Glomerular visceral epithelial cell (primary cell): ENCODE data around the gene BTBD1.

ENCODE experiments used
- DNase-seq: peaks from one replicate; pipeline ENCODE4 v3.0.0-alpha.2; 2016; ENCODE audit errors: extremely low spot score

Gene BTBD1

DNA sequence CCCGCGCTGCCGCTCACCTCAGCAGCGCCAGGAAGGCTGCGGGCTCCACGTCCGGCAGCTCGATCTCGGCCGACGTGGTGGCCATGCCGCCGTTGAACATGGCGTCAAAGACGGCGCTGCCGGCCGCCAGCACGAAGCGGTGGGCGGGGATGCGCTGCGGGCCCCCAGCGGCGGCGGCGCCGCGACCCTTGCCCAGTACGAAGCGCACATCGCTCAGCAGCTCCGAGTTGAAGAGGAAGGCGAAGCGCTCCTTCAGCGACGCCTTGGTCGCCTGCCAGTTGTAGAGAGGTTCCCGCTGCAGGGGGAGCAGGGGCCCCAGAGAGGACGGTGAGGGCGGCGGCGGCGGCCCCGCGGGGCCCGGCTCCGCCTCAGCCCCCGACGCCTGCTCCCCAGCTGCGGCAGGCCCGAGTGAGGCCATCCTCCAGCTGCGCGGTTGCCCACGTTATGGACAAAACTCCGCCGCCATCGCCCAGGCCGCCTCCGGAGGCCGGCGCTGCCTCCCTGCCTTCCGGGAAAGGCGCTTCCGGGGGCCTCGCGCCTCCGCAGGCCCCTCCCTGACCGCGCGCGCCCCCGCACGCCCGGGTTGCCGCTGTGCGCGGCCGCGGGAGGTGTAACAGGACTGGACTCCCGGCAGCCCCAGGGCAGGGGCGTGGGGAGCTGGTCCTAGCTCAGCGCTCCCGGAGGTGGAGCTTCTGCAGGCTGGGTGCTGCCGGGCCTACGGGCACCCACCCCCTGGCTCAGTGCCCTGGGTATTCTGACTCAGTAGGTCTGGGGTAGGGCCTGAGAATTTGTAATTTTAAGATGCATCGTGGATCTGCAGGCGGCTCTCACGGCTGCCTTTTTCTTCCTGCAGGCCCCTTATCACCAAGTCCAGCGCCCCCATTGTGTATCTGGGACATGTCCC lies at the start of gene BTBD1:
BTBD1 (minus strand) TSS at position 519 of the 904 bp plus-strand sequence; CDS start at position 418, 101 bp downstream.
- DNase-seq, result peak; percentile 96

DNA sequence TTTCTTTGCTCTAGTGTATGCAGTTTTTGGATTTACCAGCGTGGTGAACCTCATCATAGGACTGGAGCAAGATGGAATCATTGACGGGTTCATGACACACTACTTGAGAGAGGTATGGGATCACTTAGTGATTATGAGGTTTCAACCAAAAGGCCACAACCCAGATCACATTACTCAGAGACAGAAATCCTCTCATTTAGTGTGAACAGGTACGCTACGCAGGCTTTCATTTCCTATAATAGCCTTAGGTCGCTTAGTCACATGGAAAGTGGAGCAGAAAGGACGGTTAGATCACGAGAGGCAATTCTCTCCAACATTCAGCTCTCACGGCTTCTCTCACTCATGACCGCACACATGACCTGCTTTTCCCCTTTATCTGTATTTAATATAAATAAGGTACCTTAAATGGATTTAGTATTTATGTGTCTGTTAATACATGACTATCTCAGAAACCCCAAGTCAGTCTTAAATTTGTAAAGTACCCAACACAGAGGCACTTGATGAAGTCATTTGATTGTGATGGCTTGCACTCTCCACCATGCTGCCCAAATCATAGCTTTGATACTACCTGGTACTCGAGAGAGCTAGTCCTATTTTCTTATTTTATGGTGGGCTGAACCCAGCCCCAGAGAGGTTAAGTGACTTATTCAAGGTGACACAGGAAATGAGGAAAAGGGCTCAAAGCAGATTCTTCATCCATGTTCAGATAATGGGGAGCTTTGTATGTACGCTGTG lies 48.9 kb upstream of the BTBD1 start:
- DNase-seq, result no peak

DNA sequence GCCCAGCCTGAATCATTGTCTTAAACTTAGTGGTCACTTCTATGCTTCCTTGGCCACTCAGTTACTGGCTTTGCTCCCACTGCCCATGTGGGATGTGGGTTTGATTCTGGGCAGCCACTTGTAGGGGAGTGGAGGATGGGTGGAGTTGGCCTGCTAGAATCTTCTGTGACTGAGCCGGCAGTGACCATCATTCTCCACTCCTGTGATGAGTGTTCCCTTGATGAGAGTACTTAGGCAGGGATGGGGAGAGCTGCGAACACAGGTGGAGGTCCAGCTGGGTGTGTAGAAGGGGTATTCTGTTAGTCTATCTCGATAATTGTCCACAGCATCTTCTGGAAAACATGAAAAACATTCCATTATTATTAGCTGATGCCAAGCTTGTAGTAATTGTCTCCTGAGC lies 48.4 kb upstream of the BTBD1 start:
- no peak for DNase-seq

DNA sequence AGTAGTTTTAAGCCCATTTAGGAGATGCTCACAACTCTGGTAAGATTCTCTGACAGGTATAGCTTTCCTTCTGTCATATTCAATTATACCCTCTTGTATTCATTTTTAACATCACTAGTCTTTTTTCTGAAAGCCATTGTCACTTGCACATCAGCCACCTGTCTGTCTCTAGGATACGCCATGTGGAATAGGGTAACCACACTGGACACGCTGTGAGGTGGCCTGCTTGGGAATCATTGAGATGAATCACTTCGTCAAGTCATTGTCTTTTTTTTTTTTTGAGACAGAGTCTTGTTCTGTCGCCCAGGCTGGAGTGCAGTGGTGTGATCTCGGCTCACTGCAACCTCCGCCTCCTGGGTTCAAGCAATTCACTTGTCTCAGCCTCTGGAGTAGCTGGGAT lies 47.8 kb upstream of the BTBD1 start:
- DNase-seq, result no peak

DNA sequence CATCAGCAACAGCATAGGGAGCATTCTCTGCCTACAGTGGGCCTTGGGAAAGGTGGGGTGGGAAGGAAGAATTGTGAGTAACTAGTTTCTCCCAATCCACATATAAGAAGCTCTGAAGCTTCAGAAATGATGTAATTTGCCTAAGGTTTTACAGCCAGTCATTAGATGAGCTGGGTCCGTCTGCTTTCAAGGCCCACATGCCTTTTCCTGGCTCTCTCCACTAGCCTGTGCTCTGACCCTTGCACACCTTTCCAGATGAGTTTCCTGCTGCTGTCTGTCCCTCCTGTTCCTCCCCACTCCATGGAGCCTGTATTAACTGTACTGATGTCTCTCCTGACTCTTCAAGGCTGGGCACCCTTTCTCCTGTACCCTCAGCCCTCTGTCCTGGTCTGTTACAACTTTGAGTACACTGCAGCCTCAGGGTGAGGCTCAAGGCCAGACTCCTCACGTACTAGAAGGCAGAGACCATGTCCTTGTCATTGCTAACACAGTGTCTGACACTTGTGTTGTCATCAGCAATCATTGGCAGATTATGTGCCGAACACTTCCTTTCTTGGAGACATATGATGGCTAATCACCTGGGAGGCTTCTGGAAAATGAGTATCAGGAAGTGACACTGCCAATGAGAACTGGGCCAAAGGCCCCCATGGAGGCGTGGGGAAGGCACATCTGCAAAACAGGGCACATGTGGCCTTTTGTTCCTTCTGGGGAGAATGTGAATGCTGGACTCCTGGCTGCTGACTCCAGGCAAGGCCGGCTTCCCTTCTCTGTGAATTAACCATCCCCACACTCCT lies 47.0 kb upstream of the BTBD1 start:
- DNase-seq, result no peak

DNA sequence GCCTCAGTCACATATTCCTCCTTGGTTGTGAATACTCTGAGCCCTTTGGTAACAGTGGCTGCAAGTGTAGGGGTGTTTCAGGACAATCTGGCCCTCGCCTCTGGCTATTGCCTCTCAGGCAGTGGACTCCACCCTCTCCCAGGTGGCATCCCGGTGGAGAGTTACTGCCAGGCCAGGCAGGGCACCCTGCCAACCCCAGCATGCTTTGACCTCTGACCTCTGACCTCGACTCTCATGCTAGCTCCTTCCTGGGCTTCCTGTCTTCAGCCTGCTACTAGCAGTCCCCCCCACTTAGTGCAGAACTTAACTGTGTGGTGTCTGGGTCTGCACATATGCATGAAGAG lies 45.9 kb upstream of the BTBD1 start:
- DNase-seq, result no peak

DNA sequence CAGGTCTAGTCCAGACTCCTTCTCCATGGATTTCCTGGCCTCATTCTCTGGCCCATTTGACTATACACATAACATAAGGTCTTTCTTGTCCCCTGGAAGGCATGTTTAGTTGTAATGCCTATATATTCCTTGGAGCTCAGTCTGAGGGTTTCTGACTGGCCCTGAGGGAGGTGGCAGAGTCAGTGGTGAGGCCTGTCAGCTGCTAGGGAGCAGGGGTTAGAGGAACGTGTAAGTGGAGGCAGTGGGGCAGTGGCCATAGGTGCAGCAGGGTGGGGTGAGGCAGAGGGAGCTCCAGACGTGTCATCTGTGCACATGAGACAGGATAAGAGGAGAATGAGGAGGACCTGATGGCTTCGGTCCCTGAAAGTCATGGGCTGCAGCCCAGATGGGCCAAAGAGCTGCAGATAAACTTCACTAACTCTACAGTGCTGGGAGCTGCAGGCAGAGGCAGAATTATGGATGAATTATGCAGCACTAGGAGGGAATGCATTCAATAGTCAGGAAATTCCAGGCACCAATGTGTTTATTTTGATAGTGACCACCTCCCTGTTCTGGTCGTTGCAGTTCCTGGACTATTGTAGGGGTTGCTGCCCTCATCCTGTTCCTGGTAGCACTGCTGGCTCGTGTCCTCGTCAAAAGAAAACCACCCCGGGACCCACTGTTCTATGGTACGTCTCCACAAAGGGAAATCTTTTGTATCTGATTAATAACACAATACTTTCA lies 45.3 kb upstream of the BTBD1 start:
- no peak for DNase-seq

GRCh38 chr15:83111149-83111548 lies 44.1 kb upstream of the BTBD1 start:
- DNase-seq, result no peak

GRCh38 chr15:83110381-83110780 lies 43.3 kb upstream of the BTBD1 start:
- DNase-seq, result no peak

- DNase-seq, result no peak
Measured at GRCh38 chr15:83109532-83109931, 42.5 kb upstream of the BTBD1 start.

DNA sequence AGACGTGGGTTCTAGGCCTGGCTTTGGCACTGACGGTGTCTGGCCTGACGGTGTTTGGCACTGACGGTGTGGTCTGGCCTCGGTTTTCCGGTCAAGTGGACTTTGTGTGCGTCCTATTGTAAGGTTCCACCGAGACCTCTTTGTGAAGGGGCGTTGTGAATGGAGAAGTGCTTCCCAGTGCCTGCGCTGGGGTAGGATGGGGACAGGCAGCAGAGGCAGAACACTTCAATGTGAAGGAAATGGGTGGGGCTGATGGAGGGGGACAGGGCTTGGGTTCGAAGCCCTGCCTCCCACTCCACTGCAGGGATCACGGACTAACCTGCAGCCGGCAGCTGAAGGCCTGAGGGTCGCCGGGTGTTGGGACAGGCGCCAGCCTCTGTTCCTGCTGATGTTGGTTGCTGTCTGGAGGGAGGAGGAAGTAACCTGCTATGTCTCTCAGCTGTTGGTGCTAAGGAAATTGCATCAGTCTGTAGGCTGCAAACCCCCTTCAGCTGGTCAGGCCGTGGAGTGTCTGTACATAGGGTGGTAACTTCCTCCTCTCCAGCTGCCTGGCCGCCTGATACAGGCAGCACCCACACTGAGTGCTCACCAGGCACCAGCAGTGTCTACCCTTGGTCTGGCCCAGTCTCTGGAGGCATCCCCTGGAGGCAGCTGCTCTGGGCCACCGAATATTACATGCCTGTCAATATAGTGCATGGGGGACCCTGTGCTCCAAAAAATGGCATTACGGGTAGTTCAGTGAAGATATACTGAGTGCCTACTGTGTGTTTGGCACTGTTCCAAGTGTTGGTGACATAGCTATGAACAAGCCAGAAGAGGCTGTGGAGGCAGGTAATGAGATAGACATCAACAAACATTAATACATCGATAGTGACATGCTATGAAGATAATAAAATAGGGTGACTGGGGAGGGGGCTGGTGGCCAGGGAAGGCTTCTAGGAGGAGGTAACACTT lies 41.5 kb upstream of the BTBD1 start:
- peak; percentile 27 for DNase-seq

DNA sequence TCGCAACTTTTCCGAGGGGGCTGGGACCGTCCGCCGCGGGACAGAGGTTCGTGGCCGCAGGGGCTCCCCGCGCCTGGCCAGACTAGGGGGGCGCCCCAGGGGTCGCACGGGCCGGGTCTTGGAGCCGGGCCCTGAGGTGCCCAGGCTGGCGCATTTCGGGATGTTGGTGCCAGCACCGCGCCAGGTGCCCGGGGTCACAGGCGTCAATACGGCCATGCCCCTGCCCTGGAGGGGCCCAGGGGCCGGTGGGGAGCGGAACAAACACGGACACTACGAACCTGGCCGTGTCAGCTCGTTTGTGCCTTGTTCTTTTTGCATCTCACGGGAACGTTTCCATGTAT lies 40.8 kb upstream of the BTBD1 start:
- DNase-seq, result no peak

DNA sequence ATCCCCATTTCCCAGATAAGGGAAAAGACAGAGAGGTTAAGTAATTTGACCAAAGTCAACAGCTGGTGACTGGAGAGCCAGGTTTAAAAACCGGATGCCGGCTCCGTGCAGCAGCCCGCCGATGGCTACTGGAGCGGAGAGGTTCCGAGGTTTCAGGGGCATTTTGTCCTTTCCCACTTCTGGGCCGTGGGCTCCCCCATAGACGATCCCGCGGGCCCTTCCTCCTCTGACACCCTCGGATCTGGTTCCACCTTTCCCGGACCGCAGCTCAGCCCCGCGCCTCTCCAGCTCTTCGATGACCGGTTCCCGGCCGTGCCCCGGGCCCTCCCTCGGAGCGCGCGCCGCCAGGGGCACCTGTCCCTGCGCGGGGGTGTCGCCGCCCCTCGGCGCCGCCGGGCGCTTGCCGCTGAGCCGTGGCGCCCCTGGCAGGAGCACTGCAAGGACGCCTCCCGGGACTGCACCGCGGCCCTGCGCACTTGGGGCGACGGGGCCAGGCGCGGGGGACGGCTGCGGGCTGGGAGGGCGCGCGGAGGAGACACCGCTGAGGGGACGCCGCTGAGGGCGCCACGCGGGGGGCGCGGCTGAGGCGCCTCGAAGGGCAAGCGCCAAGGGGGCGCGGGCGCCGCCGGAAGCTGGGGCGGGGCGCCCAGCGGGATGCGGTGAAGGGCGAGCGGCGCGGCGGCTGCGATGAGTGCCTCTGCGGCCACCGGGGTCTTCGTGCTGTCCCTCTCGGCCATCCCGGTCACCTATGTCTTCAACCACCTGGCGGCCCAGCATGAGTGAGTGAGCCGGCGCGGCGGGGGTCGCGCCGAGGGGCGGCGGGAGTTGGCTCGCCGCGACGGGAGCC lies 40.2 kb upstream of the BTBD1 start, which contains the start of gene TM6SF1:
TM6SF1 (plus strand) TSS at position 652 of the 847 bp plus-strand sequence; CDS start at position 688, 36 bp downstream.
- DNase-seq, result peak; percentile 9

DNA sequence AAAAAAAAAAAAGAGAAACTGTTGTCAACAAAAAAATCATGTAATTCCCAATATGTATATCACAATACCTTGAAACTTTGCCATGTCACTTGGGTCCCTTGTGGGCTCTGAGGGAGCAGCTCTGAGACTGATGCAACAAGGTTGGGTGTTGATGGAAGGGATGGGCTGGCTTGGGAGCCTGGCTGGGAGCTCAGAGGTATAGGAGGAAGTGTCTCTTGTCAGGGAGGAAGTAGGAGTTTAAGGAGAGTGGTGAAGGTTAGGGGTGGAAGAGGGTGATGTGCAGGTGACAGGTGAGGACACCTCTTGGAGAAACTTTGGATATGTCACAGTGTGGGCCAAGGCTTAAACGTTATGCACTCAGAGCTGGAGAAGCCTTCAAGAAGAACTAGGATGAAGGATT lies 38.4 kb upstream of the BTBD1 start:
- no peak for DNase-seq

- no peak for DNase-seq
Measured at GRCh38 chr15:83104141-83104540, 37.1 kb upstream of the BTBD1 start.

DNA sequence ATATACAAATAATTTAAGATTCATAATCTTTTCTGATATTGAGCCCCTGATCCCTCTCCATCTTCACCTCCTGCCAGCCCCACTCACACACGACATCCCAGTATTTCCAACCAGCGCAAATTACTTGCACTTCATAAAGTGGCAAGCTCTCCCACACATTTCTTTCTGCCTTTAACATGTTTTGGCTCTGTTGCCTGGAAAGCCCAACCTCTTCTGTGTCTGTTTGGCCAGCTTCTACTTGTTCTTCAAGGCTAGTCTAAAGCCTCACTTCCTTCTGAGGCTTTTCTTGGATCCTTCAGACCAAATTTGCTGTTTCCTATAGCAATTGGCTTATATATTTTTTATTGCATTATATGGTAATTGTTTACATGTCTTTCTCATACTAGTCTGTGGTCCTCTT lies 35.3 kb upstream of the BTBD1 start:
- no peak for DNase-seq

DNA sequence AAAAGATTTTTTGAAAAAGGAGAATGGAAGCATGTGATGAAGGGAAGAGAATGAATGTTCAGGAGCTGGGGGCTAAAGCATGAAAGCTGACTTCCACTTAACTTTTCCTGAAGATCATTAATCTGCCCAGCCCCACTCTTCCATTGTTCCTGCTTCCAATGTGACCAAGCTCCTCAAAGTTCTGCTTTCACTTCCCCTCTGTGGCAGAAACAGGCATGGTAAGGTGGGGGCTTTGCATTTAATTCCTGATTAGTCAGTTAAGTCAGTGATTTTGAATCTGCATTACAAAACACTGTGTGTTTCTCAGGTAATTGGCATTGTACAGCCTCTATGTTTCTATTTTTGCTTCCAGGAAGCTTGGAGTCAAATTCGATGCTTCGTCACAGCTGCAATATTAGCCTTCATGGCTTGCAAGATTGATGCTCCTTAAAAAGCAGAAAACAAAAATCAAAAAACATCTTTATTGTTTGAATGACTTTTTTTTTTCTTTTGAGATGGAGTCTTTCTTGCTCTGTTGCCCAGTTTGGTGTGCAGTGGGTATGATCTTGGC lies 33.1 kb upstream of the BTBD1 start:
- no peak for DNase-seq

DNA sequence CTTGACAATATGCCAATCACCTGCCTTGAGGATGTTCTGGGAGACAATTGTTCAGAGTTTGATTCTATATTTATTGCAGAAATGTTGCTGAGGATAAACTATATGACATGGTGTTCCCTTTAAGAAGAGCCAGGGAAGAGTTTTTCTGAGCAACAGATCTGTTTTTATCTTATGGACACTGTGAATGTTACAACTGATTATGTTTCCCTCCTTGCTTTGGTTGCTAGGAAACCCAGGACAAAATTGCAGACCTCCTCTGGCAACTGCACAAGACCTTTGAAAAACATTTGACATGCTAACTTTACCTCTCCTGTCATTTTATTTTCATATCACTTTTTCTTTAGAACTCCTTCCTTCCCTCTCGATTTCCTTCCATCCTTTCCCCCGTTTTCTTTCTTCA lies 32.2 kb upstream of the BTBD1 start:
- DNase-seq, result no peak

DNA sequence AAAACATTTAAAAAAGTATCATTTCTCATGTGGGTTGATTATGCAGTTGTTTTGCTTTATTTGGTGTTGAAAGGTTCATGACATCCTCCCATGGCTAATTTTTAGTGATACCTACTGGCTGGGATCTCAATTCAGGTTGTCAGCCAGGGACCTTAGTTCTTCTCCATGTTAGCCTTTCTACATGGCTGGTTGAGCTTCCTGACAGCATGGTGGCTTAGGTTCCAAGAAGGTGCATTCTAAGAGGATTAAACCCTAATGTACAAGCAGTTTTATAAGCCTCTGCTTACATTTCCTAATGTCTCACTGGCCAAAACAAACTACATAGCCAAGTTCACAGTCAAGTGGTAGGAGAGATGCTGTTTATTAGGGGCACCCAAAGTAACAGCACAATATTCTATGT lies 31.0 kb upstream of the BTBD1 start:
- no peak for DNase-seq
